Transverse colon (tissue), 4 donors: Measurements from ENCODE around the gene DMAC1. TPM values are rescaled to one million over a fixed set of nuclear protein-coding genes. Genes with fewer than 3 reads are reported as not detected.

Source experiments
- DNase-seq: peaks from one replicate; pipeline ENCODE4 v3.0.0-alpha.2; 2019
- H3K27ac ChIP-seq, 4 donors: fragments of 200-600 bp; sonication (generic); 2 replicates each; pipeline ENCODE4 v1.5.1; 2016 to 2018; ENCODE audit warnings: inconsistent platforms in 4 of 4
- H3K27me3 ChIP-seq: fragments of 200-600 bp; sonication (generic); 2 replicates; pipeline ENCODE4 v1.5.1; 2017; ENCODE audit warnings: inconsistent platforms
- H3K36me3 ChIP-seq, 4 donors: fragments of 200-600 bp; sonication (generic); 2 replicates each; pipeline ENCODE4 v1.5.1; 2017 to 2019; ENCODE audit warnings: inconsistent platforms in 4 of 4
- H3K4me1 ChIP-seq, 4 donors: fragments of 200-600 bp; sonication (generic); 2 replicates each; pipeline ENCODE4 v1.5.1; 2017 to 2020; ENCODE audit warnings: inconsistent platforms in 4 of 4
- H3K4me3 ChIP-seq, 4 donors: fragments of 200-600 bp; sonication (generic); 1 replicate in 1 of 4; 2 replicates in 3 of 4; pipeline versions ENCODE4 v1.5.1 to v1.6.1; 2017 to 2019; ENCODE audit warnings: inconsistent platforms in 4 of 4
- H3K9me3 ChIP-seq, 2 donors: fragments of 200-600 bp; sonication (generic); 2 replicates each; pipeline ENCODE4 v1.5.1; 2017 to 2019; ENCODE audit warnings: inconsistent platforms in 2 of 2
- CTCF ChIP-seq, 5 experiments: fragments of 200-600 bp in 3 of 5; fragments of 450-650 bp in 2 of 5; sonication (generic) in 3 of 5; IDR thresholded peaks; 1 replicate in 2 of 5; 2 replicates in 3 of 5; pipeline ENCODE4 v1.5.1; 2016 to 2017; ENCODE audit warnings: antibody characterized with exemption in 5 of 5, inconsistent platforms in 3 of 5, mild to moderate bottlenecking in 2 of 5, moderate library complexity in 1 of 5
- EP300 ChIP-seq: sonication (generic); formaldehyde crosslinking; IDR thresholded peaks from one replicate; pipeline ENCODE4 v1.6.1; 2017; ENCODE audit warnings: antibody characterized with exemption, low read depth
- POLR2A ChIP-seq: fragments of 450-650 bp; IDR thresholded peaks from one replicate; pipeline ENCODE4 v1.6.1; 2016; ENCODE audit warnings: antibody characterized with exemption, mild to moderate bottlenecking, moderate library complexity
- POLR2AphosphoS5 ChIP-seq, 3 donors: sonication (generic); formaldehyde crosslinking; IDR thresholded peaks; one replicate each; pipeline ENCODE4 v1.6.1; 2016; ENCODE audit warnings: antibody characterized with exemption in 3 of 3
- WGBS, 2 donors: methylation state at CpG; one replicate each; pipeline ENCODE4 v1.1.5; 2018; ENCODE audit warnings: low coverage in 1 of 2; 5-methylcytosine and 5-hydroxymethylcytosine counted together
- in situ Hi-C, 4 donors: fragments of 200-750 bp; cut with MboI; loops; one replicate each; pipeline versions ENCODE4 v1.15.0 to v1.15.1; 2017; ENCODE audit warnings: low sequenced_read_pairs in 3 of 4, low pct_ligation_motif_present in 1 of 4, low pct_unique_long_range_greater_than_20kb in 1 of 4
- intact Hi-C: fragments of 100-400 bp; cut with DNase I; formaldehyde crosslinking; loops from one replicate; pipeline ENCODE4 v1.15.1; 2023; ENCODE audit warnings: low total_unique reads
- total RNA-seq, 4 donors: library from RNA; depleted of rRNA; stranded (reverse); fragments of >200 nt; gene quantifications; one replicate each; pipeline ENCODE4 v1.1.0, GENCODE V29; 2016

DMAC1 gene
- total RNA-seq, 4 donors from 2014 or later, result 6.0 to 19.4 (median 16.5) TPM

- Histone ChIP-seq H3K36me3 (no peaks in the 10 kb centered on the region), H3K4me3 (no peak overlapping the region), H3K4me1 (peaks cover 0 to 35% (median 11%) of the 10 kb centered on the region in 4 donors), H3K9me3 (no peaks in the 10 kb centered on the region), H3K27me3 (no peaks in the 10 kb centered on the region), H3K27ac (peak overlapping the region; percentile 40 to 71 (median 46))
- no peak for TF ChIP-seq POLR2AphosphoS5 (IDR thresholded peaks at IDR 0.05)
- TF ChIP-seq EP300, result no peak
- WGBS, 2 donors, result 4 to 25% methylated on average over 3 of the region's 3 CpGs
- intact Hi-C loops (no loop called here), in situ Hi-C loops (no loop called here)
- no peak for DNase-seq
Observed at GRCh38 chr9:7811677-7812076, 12.1 kb upstream of the DMAC1 start.

- Histone ChIP-seq H3K27ac (no peak overlapping the region), H3K4me3 (no peak overlapping the region), H3K4me1 (peaks cover 6 to 13% (median 7%) of the 10 kb centered on the region in 4 donors), H3K9me3 (no peaks in the 10 kb centered on the region), H3K27me3 (no peaks in the 10 kb centered on the region), H3K36me3 (no peaks in the 10 kb centered on the region)
- in situ Hi-C loops, result no loop called here
- DNase-seq, result no peak
- TF ChIP-seq CTCF (IDR thresholded peaks at IDR 0.05), result no peak
- TF ChIP-seq POLR2AphosphoS5 (IDR thresholded peaks at IDR 0.05), result no peak
- no peak for TF ChIP-seq EP300
- no peak for TF ChIP-seq POLR2A
- intact Hi-C loops, result no loop called here
Observed at GRCh38 chr9:7802666-7803065, 3.1 kb upstream of the DMAC1 start.

- peak overlapping the region in 3 of 4 donors; percentile 54 to 81 (median 63) for H3K4me3 ChIP-seq
- in situ Hi-C loops, result loop anchor here in 1 of 4 donors (25.0 kb wide), 1 partner anchor 87 kb away; no protein-coding TSS in a partner anchor
- DNase-seq, result no peak
- intact Hi-C loops, result no loop called here
- peaks cover 0 to 21% (median 0%) of the 10 kb centered on the region in 4 donors for H3K36me3 ChIP-seq
- H3K27ac ChIP-seq, result peak overlapping the region; percentile 83 to 89 (median 83)
- no peaks in the 10 kb centered on the region for H3K9me3 ChIP-seq
- H3K4me1 ChIP-seq, result peaks cover 6 to 13% (median 7%) of the 10 kb centered on the region in 4 donors
- WGBS, 2 donors, result 33 to 56% methylated on average over 3 to 8 of the region's 8 CpGs
- TF ChIP-seq EP300, result no peak
- TF ChIP-seq POLR2AphosphoS5 (IDR thresholded peaks at IDR 0.05), result no peak
- TF ChIP-seq POLR2A, result no peak
- no peak for TF ChIP-seq CTCF (IDR thresholded peaks at IDR 0.05)
- H3K27me3 ChIP-seq, result no peaks in the 10 kb centered on the region
Observed at GRCh38 chr9:7799944-7800285, 337 bp upstream of the DMAC1 start.

- no peak overlapping the region for H3K27ac ChIP-seq
- 83 to 84% methylated on average over 3 of the region's 3 CpGs for WGBS, 2 donors
- in situ Hi-C loops (loop anchor here in 1 of 4 donors (25.0 kb wide), 1 partner anchor 93 kb away; no protein-coding TSS in a partner anchor), intact Hi-C loops (no loop called here)
- no peak for DNase-seq
- no peak for TF ChIP-seq EP300
- no peak for TF ChIP-seq POLR2A
- no peak for TF ChIP-seq POLR2AphosphoS5 (IDR thresholded peaks at IDR 0.05)
- no peak for TF ChIP-seq CTCF (IDR thresholded peaks at IDR 0.05)
- no peaks in the 10 kb centered on the region for H3K9me3 ChIP-seq
- H3K4me1 ChIP-seq, result peaks cover 6 to 22% (median 7%) of the 10 kb centered on the region in 4 donors
- no peak overlapping the region for H3K4me3 ChIP-seq
- no peaks in the 10 kb centered on the region for H3K27me3 ChIP-seq
- peaks cover 0 to 27% (median 0%) of the 10 kb centered on the region in 4 donors for H3K36me3 ChIP-seq
Observed at GRCh38 chr9:7794196-7794595, 5.4 kb downstream of the DMAC1 start.

- Histone ChIP-seq H3K4me1 (peaks cover 0 to 9% (median 0%) of the 10 kb centered on the region in 4 donors), H3K36me3 (peaks cover 0 to 19% (median 0%) of the 10 kb centered on the region in 4 donors), H3K9me3 (no peaks in the 10 kb centered on the region), H3K27me3 (no peaks in the 10 kb centered on the region), H3K4me3 (no peak overlapping the region), H3K27ac (no peak overlapping the region)
- no peak for DNase-seq
- 71% methylated on average over 4 of the region's 4 CpGs; no CpG with 5 or more reads in 1 of the 2 donors for WGBS, 2 donors
- in situ Hi-C loops, result loop anchor here in 1 of 4 donors (25.0 kb wide), 1 partner anchor 96 kb away; no protein-coding TSS in a partner anchor
- intact Hi-C loops, result no loop called here
- no peak for TF ChIP-seq CTCF (IDR thresholded peaks at IDR 0.05)
Observed at GRCh38 chr9:7791394-7791793, 8.2 kb downstream of the DMAC1 start.
